SK-N-SH (cell line): ENCODE data around the gene HPCAL4.

Source experiments
- GABPA ChIP-seq: IDR thresholded peaks from 2 replicates; pipeline ENCODE4 v1.4.0; 2012; ENCODE audit warnings: low read depth, mild to moderate bottlenecking
- POLR2AphosphoS5 ChIP-seq: IDR thresholded peaks from 2 replicates; pipeline ENCODE4 v1.6.1; 2012; ENCODE audit warnings: low read depth, low read length
- TAF1 ChIP-seq: IDR thresholded peaks from 2 replicates; pipeline ENCODE4 v1.6.1; 2012; ENCODE audit warnings: low read depth, mild to moderate bottlenecking, low read length, moderate library complexity, borderline replicate concordance
- ZBTB33 ChIP-seq: IDR thresholded peaks from 2 replicates; pipeline ENCODE4 v1.4.0; 2012; ENCODE audit warnings: low read depth, borderline replicate concordance
- TF ChIP-seq, protein P1 (sequence below): IDR thresholded peaks from 2 replicates; pipeline ENCODE4 v1.6.1; 2012; ENCODE audit warnings: mild to moderate bottlenecking, low read depth, low read length, moderate library complexity
- TF ChIP-seq, protein P2 (sequence below): fragments of 200-600 bp; sonication (generic); IDR thresholded peaks from 2 replicates; pipeline ENCODE4 v1.6.1; 2017; ENCODE audit warnings: antibody characterized with exemption, mild to moderate bottlenecking, moderate library complexity

GRCh38 chr1:39700348-39700747 is 9.1 kb upstream of the HPCAL4 start:
- TF ChIP-seq POLR2AphosphoS5 (no peak), GABPA (no peak), ZBTB33 (no peak), TAF1 (no peak)
- TF ChIP-seq, protein P1, sequence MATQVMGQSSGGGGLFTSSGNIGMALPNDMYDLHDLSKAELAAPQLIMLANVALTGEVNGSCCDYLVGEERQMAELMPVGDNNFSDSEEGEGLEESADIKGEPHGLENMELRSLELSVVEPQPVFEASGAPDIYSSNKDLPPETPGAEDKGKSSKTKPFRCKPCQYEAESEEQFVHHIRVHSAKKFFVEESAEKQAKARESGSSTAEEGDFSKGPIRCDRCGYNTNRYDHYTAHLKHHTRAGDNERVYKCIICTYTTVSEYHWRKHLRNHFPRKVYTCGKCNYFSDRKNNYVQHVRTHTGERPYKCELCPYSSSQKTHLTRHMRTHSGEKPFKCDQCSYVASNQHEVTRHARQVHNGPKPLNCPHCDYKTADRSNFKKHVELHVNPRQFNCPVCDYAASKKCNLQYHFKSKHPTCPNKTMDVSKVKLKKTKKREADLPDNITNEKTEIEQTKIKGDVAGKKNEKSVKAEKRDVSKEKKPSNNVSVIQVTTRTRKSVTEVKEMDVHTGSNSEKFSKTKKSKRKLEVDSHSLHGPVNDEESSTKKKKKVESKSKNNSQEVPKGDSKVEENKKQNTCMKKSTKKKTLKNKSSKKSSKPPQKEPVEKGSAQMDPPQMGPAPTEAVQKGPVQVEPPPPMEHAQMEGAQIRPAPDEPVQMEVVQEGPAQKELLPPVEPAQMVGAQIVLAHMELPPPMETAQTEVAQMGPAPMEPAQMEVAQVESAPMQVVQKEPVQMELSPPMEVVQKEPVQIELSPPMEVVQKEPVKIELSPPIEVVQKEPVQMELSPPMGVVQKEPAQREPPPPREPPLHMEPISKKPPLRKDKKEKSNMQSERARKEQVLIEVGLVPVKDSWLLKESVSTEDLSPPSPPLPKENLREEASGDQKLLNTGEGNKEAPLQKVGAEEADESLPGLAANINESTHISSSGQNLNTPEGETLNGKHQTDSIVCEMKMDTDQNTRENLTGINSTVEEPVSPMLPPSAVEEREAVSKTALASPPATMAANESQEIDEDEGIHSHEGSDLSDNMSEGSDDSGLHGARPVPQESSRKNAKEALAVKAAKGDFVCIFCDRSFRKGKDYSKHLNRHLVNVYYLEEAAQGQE = no peak
- TF ChIP-seq, protein P2, sequence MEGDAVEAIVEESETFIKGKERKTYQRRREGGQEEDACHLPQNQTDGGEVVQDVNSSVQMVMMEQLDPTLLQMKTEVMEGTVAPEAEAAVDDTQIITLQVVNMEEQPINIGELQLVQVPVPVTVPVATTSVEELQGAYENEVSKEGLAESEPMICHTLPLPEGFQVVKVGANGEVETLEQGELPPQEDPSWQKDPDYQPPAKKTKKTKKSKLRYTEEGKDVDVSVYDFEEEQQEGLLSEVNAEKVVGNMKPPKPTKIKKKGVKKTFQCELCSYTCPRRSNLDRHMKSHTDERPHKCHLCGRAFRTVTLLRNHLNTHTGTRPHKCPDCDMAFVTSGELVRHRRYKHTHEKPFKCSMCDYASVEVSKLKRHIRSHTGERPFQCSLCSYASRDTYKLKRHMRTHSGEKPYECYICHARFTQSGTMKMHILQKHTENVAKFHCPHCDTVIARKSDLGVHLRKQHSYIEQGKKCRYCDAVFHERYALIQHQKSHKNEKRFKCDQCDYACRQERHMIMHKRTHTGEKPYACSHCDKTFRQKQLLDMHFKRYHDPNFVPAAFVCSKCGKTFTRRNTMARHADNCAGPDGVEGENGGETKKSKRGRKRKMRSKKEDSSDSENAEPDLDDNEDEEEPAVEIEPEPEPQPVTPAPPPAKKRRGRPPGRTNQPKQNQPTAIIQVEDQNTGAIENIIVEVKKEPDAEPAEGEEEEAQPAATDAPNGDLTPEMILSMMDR = no peak
